Epidermal melanocyte (primary cell): ENCODE measurements around the gene GATAD2B.
"Not testable (repeated sequence)": the region's sequence is repeated elsewhere in the genome, so short reads cannot be mapped to it uniquely, and the experiment has no call there.

Experiments
- DNase-seq: peaks from one replicate; pipeline ENCODE4 v3.0.0; 2011; ENCODE audit warnings: low spot score; ENCODE audit not compliant: insufficient read length

Gene GATAD2B

GRCh38 chr1:153929981-153930948 is 7.5 kb upstream of the GATAD2B start:
- no peak for DNase-seq

- no peak for DNase-seq
Observed at GRCh38 chr1:153929426-153929825, 6.7 kb upstream of the GATAD2B start.

GRCh38 chr1:153928791-153929341 is 6.1 kb upstream of the GATAD2B start:
- peak; percentile 80 for DNase-seq

- no peak for DNase-seq
Observed at GRCh38 chr1:153928245-153928644, 5.5 kb upstream of the GATAD2B start.

- DNase-seq: no peak
Observed at GRCh38 chr1:153926405-153926804, 3.6 kb upstream of the GATAD2B start.

GRCh38 chr1:153922076-153922971 is 448 bp downstream of the GATAD2B start:
- peak; percentile 18 for DNase-seq

GRCh38 chr1:153921803-153922075 is 1.0 kb downstream of the GATAD2B start:
- DNase-seq: no peak

GRCh38 chr1:153921080-153921802 is 1.5 kb downstream of the GATAD2B start:
- DNase-seq: peak; percentile 10

- peak; percentile 13 for DNase-seq
Observed at GRCh38 chr1:153919876-153920852, 2.6 kb downstream of the GATAD2B start.

GRCh38 chr1:153916297-153916696 is 6.5 kb downstream of the GATAD2B start:
- no peak for DNase-seq

GRCh38 chr1:153912349-153912748 is 10.4 kb downstream of the GATAD2B start:
- DNase-seq: no peak

GRCh38 chr1:153910560-153910959 is 12.2 kb downstream of the GATAD2B start:
- DNase-seq: not testable (repeated sequence)

GRCh38 chr1:153908071-153908470 is 14.7 kb downstream of the GATAD2B start:
- DNase-seq: no peak

GRCh38 chr1:153907134-153907533 is 15.6 kb downstream of the GATAD2B start:
- no peak for DNase-seq

GRCh38 chr1:153906396-153906795 is 16.4 kb downstream of the GATAD2B start:
- no peak for DNase-seq

- DNase-seq: not testable (repeated sequence)
Observed at GRCh38 chr1:153905908-153906307, 16.9 kb downstream of the GATAD2B start.

GRCh38 chr1:153903841-153904455 is 18.8 kb downstream of the GATAD2B start:
- no peak for DNase-seq

GRCh38 chr1:153899509-153899908 is 23.3 kb downstream of the GATAD2B start:
- no peak for DNase-seq

- not testable (repeated sequence) for DNase-seq
Observed at GRCh38 chr1:153895866-153896265, 26.9 kb downstream of the GATAD2B start.

GRCh38 chr1:153891042-153891441 is 31.7 kb downstream of the GATAD2B start:
- DNase-seq: not testable (repeated sequence)
